ENCODE measurements around the gene BST1.

BST1 gene

DNA sequence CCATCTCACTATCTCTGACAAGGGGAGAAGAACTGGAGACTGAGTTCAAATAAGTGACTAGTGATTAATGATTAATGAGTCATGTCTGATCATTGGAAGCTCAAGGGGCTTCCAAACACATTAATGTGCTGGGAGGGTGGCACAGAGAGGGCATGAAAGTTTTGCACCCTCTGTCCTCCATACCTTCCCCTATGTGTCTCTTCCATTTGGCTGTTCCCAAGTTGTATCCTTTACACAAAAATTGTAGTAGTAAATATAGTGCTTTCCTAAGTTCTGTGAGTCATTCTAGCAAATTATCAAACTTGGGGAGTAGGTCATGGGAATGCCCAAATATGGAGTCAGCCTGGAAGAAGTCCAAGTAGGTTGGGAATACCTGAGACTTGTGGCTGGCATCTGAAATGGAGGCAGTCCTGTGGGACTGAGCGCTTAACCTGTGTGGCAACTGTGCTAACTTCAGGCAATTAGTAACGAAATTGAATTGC, 25.3 kb upstream of the BST1 start:
- Histone ChIP-seq H3K4me3 (ENCODE audit: low read length) (no peak overlapping the region), H2BK120ac (ENCODE audit: low read depth, low read length) (no peak overlapping the region), H3K4ac (ENCODE audit: low read depth, low read length) (no peak overlapping the region), H3K4me2 (ENCODE audit: low read length) (no peak overlapping the region), H3K56ac (ENCODE audit: low read length) (no peak overlapping the region), H3K18ac (ENCODE audit: low read length) (no peak overlapping the region), H3K79me1 (ENCODE audit: low read length) (peaks cover 6% of the 10 kb centered on the region), H3K4me1 (ENCODE audit: control insufficient read depth, low read depth, low read length) (peaks cover 4% of the 10 kb centered on the region), H2BK5ac (ENCODE audit: low read length) (no peak overlapping the region), H3K9ac (ENCODE audit: low read length) (no peak overlapping the region), H2BK15ac (replicated peaks; ENCODE audit: low read depth) (no peak overlapping the region), H3K27me3 (ENCODE audit: insufficient read depth, low read length, poor library complexity) (no peaks in the 10 kb centered on the region), H4K5ac (ENCODE audit: low read length) (no peak overlapping the region), H3K36me3 (ENCODE audit: control insufficient read depth, insufficient read depth, low read length) (no peaks in the 10 kb centered on the region), H3K79me2 (ENCODE audit: control insufficient read depth, insufficient read depth, low read length) (peaks cover 36% of the 10 kb centered on the region), H3K23ac (ENCODE audit: low read length) (no peak overlapping the region), H4K8ac (ENCODE audit: low read depth, low read length) (no peak overlapping the region), H2AK5ac (ENCODE audit: low read length) (no peak overlapping the region), H3K27ac (ENCODE audit: low read depth, low read length) (no peak overlapping the region)
- peak; percentile 63 for DNase-seq
- WGBS (ENCODE audit: extremely low coverage, insufficient coverage, low lambda C conversion rate): no CpG with 5 or more reads among the region's 2 CpGs

DNA sequence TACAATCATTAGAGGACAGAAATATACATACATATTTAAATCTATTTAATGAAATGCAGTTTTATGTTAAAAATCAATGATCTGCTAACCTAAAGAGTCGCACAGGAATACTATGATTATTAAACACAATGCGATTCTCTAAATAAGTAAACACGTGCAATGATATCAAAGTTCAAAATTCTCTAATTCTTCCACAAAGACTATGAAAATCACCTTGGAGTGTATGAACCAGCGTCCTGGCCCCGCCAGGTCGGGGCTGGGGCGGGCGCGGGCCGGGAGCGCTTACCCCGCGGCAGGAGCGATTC, 21.8 kb upstream of the BST1 start:
- H4K8ac ChIP-seq (ENCODE audit: low read depth, low read length): no peak overlapping the region
- peaks cover 9% of the 10 kb centered on the region for H3K79me1 ChIP-seq (ENCODE audit: low read length)
- H2BK5ac ChIP-seq (ENCODE audit: low read length): peak overlapping the region; percentile 77
- H3K4me3 ChIP-seq (ENCODE audit: low read length): peak overlapping the region; percentile 80
- H2AK5ac ChIP-seq (ENCODE audit: low read length): no peak overlapping the region
- peak overlapping the region; percentile 84 for H3K4ac ChIP-seq (ENCODE audit: low read depth, low read length)
- peak overlapping the region; percentile 99 for H2BK120ac ChIP-seq (ENCODE audit: low read depth, low read length)
- H3K23ac ChIP-seq (ENCODE audit: low read length): no peak overlapping the region
- H3K36me3 ChIP-seq (ENCODE audit: control insufficient read depth, insufficient read depth, low read length): no peaks in the 10 kb centered on the region
- H3K79me2 ChIP-seq (ENCODE audit: control insufficient read depth, insufficient read depth, low read length): peaks cover 33% of the 10 kb centered on the region
- DNase-seq: no peak
- peak overlapping the region; percentile 97 for H3K56ac ChIP-seq (ENCODE audit: low read length)
- H3K27me3 ChIP-seq (ENCODE audit: insufficient read depth, low read length, poor library complexity): no peaks in the 10 kb centered on the region
- H4K5ac ChIP-seq (ENCODE audit: low read length): no peak overlapping the region
- H3K18ac ChIP-seq (ENCODE audit: low read length): peak overlapping the region; percentile 97
- peak overlapping the region; percentile 93 for H3K9ac ChIP-seq (ENCODE audit: low read length)
- no CpG with 5 or more reads among the region's 14 CpGs for WGBS (ENCODE audit: extremely low coverage, insufficient coverage, low lambda C conversion rate)
- H3K27ac ChIP-seq (ENCODE audit: low read depth, low read length): peak overlapping the region; percentile 100
- H3K4me1 ChIP-seq (ENCODE audit: control insufficient read depth, low read depth, low read length): peaks cover 4% of the 10 kb centered on the region
- H2BK15ac ChIP-seq (replicated peaks; ENCODE audit: low read depth): no peak overlapping the region
- H3K4me2 ChIP-seq (ENCODE audit: low read length): no peak overlapping the region

DNA sequence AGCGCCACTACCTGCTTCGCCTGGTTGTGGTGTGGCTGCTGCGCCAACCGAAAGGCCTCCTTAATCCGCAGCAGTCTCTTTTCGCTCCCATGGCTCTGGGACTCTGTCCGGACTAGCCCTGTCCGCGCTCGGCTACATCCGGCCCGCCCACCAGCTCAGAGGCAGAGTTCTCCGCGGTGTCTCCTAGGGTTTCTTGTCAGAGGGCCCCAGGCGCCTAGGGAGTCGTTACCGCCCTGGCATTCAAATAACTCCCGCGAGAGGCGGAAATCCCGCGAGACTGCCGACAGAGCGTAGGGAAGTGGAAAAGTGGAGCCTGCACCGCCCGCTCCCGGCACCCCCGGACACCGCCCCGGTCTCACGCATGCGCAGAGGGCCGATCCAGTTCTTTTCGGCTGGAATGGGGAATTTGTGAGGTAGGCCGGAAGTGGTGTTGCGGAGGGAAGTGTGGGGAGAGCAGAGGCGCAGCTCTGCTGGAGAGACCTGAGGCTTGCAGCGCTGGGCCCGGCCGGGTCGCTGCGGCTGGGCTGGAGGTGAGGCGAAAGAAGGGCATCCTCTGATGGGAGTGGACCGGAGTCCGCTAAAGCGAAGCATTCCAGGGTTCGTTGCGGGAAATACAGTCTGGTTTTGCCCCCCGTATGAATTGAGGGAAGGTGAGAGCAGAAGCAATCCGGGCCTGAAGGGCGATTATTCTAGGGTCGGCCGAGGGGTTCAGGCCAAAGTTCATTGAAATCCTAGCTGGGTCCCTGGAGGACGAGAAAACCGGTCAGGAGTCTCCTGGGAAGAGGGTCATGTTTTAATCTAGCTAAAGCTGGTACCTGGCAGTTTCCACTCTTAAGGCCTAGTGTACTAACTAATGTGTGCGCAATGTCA, 21.3 kb upstream of the BST1 start, which contains the start of gene FAM200B:
FAM200B (plus strand) TSS at position 456 of the 870 bp plus-strand sequence. CDS start 5,151 bp downstream, outside the sequence.
- H4K8ac ChIP-seq (ENCODE audit: low read depth, low read length): peak within 1 kb of the TSS; percentile 83
- DNase-seq: peak; percentile 100
- H2BK120ac ChIP-seq (ENCODE audit: low read depth, low read length): peak within 1 kb of the TSS; percentile 99
- H3K18ac ChIP-seq (ENCODE audit: low read length): peak within 1 kb of the TSS; percentile 97
- peak within 1 kb of the TSS; percentile 84 for H3K4ac ChIP-seq (ENCODE audit: low read depth, low read length)
- H3K56ac ChIP-seq (ENCODE audit: low read length): peak within 1 kb of the TSS; percentile 99
- peak within 1 kb of the TSS; percentile 98 for H3K9ac ChIP-seq (ENCODE audit: low read length)
- H3K4me1 ChIP-seq (ENCODE audit: control insufficient read depth, low read depth, low read length): peaks cover 4% of the 10 kb centered on the region
- H2AK5ac ChIP-seq (ENCODE audit: low read length): no peak within 1 kb of the TSS
- H3K79me1 ChIP-seq (ENCODE audit: low read length): peaks cover 9% of the 10 kb centered on the region
- peak within 1 kb of the TSS; percentile 73 for H3K4me2 ChIP-seq (ENCODE audit: low read length)
- peaks cover 33% of the 10 kb centered on the region for H3K79me2 ChIP-seq (ENCODE audit: control insufficient read depth, insufficient read depth, low read length)
- peak within 1 kb of the TSS; percentile 91 for H2BK5ac ChIP-seq (ENCODE audit: low read length)
- H3K4me3 ChIP-seq (ENCODE audit: low read length): peak within 1 kb of the TSS; percentile 91
- peak within 1 kb of the TSS; percentile 100 for H3K27ac ChIP-seq (ENCODE audit: low read depth, low read length)
- H3K27me3 ChIP-seq (ENCODE audit: insufficient read depth, low read length, poor library complexity): no peaks in the 10 kb centered on the region
- no CpG with 5 or more reads among the region's 56 CpGs for WGBS (ENCODE audit: extremely low coverage, insufficient coverage, low lambda C conversion rate)
- H4K5ac ChIP-seq (ENCODE audit: low read length): peak within 1 kb of the TSS; percentile 33
- H3K36me3 ChIP-seq (ENCODE audit: control insufficient read depth, insufficient read depth, low read length): no peaks in the 10 kb centered on the region
- no peak within 1 kb of the TSS for H3K23ac ChIP-seq (ENCODE audit: low read length)
- no peak within 1 kb of the TSS for H2BK15ac ChIP-seq (replicated peaks; ENCODE audit: low read depth)

DNA sequence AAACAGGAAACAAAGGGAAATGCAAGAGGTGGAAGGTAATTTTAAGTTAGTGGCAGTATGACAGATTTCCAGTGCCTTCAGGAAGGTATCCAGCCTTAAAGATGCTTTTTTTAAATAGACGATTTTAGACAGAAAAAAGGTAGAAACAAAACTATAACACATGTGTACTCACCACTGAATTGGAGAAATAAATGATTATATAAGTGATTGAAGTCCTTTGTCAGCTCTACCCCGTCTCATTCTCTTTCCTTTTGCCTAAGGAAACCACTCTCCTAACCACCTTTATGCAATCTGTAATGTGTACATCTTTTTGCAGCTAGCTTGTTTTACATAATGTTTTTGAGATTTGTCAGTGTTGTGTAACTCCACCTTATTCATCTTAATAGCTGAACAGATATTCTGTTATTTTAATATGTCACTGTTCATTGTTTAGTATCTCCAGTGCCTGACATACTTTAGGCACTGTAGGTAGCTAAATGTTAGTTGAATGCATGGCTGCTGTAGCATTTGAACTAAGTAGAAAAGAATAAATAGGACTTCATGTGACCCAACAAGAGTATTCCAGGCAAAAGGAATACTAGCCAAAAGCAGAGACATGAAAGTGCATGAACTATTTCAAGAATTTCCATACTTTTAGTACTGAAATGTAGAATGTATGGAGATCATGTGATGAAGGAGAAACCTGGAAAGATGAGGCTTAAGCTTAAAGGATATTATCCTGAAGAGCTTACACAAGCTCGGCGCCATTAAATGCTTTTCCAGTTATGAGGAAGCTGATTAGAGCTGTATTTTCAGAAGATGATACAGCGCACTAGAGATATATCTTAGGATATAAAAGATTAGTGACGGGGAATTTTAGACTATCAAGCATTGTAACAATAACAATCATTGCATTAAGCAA, 20.4 kb upstream of the BST1 start:
- Histone ChIP-seq H4K5ac (ENCODE audit: low read length) (peak overlapping the region; percentile 33), H3K27ac (ENCODE audit: low read depth, low read length) (peak overlapping the region; percentile 99), H3K36me3 (ENCODE audit: control insufficient read depth, insufficient read depth, low read length) (no peaks in the 10 kb centered on the region), H3K79me2 (ENCODE audit: control insufficient read depth, insufficient read depth, low read length) (peaks cover 29% of the 10 kb centered on the region), H3K27me3 (ENCODE audit: insufficient read depth, low read length, poor library complexity) (no peaks in the 10 kb centered on the region), H3K23ac (ENCODE audit: low read length) (no peak overlapping the region), H2BK5ac (ENCODE audit: low read length) (peak overlapping the region; percentile 91), H4K8ac (ENCODE audit: low read depth, low read length) (peak overlapping the region; percentile 83), H3K4me3 (ENCODE audit: low read length) (peak overlapping the region; percentile 91), H3K4me2 (ENCODE audit: low read length) (peak overlapping the region; percentile 73), H3K18ac (ENCODE audit: low read length) (peak overlapping the region; percentile 63), H3K56ac (ENCODE audit: low read length) (peak overlapping the region; percentile 99), H3K4me1 (ENCODE audit: control insufficient read depth, low read depth, low read length) (peaks cover under 1% of the 10 kb centered on the region), H3K79me1 (ENCODE audit: low read length) (peaks cover 7% of the 10 kb centered on the region), H2BK15ac (replicated peaks; ENCODE audit: low read depth) (no peak overlapping the region), H3K9ac (ENCODE audit: low read length) (peak overlapping the region; percentile 98), H2BK120ac (ENCODE audit: low read depth, low read length) (no peak overlapping the region), H3K4ac (ENCODE audit: low read depth, low read length) (peak overlapping the region; percentile 65), H2AK5ac (ENCODE audit: low read length) (no peak overlapping the region)
- WGBS (ENCODE audit: extremely low coverage, insufficient coverage, low lambda C conversion rate): no CpG with 5 or more reads among the region's 6 CpGs
- DNase-seq: no peak

DNA sequence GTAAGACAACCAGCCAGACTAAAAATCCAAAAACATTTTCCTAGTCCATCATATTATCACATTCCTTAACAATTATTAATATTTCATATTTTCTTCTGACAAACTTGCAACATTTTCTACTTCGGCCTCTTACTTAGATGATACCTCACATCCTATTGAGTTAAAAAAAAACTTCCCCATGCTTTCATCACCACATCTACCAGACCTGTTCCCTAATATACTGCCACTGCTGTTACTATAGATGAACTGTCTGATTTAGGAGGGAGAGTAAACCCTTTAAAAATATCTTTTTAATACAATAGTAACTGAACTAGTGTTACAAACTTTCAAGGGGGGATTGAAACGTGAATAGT, 19.7 kb upstream of the BST1 start:
- Histone ChIP-seq H3K9ac (ENCODE audit: low read length) (no peak overlapping the region), H4K8ac (ENCODE audit: low read depth, low read length) (no peak overlapping the region), H3K4me2 (ENCODE audit: low read length) (no peak overlapping the region), H2BK15ac (replicated peaks; ENCODE audit: low read depth) (no peak overlapping the region), H2BK120ac (ENCODE audit: low read depth, low read length) (no peak overlapping the region), H3K79me2 (ENCODE audit: control insufficient read depth, insufficient read depth, low read length) (peaks cover 26% of the 10 kb centered on the region), H3K36me3 (ENCODE audit: control insufficient read depth, insufficient read depth, low read length) (no peaks in the 10 kb centered on the region), H3K18ac (ENCODE audit: low read length) (no peak overlapping the region), H3K27me3 (ENCODE audit: insufficient read depth, low read length, poor library complexity) (no peaks in the 10 kb centered on the region), H3K4ac (ENCODE audit: low read depth, low read length) (no peak overlapping the region), H3K4me1 (ENCODE audit: control insufficient read depth, low read depth, low read length) (no peaks in the 10 kb centered on the region), H3K56ac (ENCODE audit: low read length) (no peak overlapping the region), H2BK5ac (ENCODE audit: low read length) (no peak overlapping the region), H3K79me1 (ENCODE audit: low read length) (peaks cover 5% of the 10 kb centered on the region), H3K4me3 (ENCODE audit: low read length) (no peak overlapping the region), H2AK5ac (ENCODE audit: low read length) (no peak overlapping the region), H4K5ac (ENCODE audit: low read length) (no peak overlapping the region), H3K23ac (ENCODE audit: low read length) (no peak overlapping the region), H3K27ac (ENCODE audit: low read depth, low read length) (no peak overlapping the region)
- DNase-seq: no peak
- 100% methylated on average over 1 of the region's 2 CpGs for WGBS (ENCODE audit: extremely low coverage, insufficient coverage, low lambda C conversion rate)

All from mesendoderm (in vitro differentiated cells).